ENCODE data around the gene DCC. TPM values are rescaled to one million over a fixed set of nuclear protein-coding genes. Genes with fewer than 3 reads are reported as not detected.

The DCC gene
- total and polyA plus RNA-seq, 2 donors from 2014 or later: 3.9 TPM; not detected in 1

DNA sequence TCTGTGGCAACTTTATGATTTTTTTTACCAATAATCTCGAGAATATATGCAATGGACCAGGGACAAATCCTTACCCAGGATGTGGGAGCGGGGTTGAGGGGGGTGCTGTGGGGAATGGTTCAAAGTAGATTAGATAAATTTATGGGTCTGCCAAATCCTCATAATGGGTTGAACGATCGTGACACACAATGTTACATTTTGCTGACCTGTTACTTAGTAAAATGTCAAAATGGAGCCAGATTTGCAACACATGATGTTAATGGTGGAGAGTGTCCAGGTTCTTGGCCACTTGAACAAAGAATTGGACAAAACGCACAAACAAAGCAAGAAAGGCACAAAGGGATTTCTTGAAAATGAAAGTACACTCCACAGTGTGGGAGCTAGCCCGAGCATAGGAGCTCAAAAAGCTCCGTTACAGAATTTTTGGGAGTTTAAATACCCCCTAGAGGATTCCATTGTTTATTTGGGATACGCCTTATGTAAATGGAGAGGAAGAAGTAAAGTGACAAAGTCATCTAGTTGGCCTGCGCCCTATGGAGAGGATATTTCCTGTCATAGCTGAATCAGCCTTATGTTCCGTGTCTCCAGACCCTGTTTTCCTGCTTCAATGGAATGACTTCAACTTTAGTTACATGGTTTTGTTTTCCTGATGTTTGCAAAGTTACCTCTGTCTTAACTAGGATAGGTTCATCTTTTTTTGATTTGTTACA lies 776.0 kb downstream of the DCC start:
- no peaks in the 10 kb centered on the region for H3K36me3 ChIP-seq (ENCODE audit: control insufficient read depth in 2 of 3, insufficient read depth in 3 of 3, low read length in 3 of 3)
- H3K9me3 ChIP-seq (ENCODE audit: control insufficient read depth in 2 of 3, insufficient read depth in 1 of 3, low read length in 3 of 3): no peaks in the 10 kb centered on the region
- H3K27me3 ChIP-seq (ENCODE audit: control insufficient read depth, insufficient read depth, low read length): no peaks in the 10 kb centered on the region
- H3K27ac ChIP-seq (ENCODE audit: low read depth in 2 of 2, low read length in 2 of 2): no peak overlapping the region
- H3K4me3 ChIP-seq (ENCODE audit: low read length in 3 of 3): no peak overlapping the region
- DNase-seq (peak in 1 of 5 donors; percentile 4), FAIRE-seq (no peak)
- no peaks in the 10 kb centered on the region for H3K4me1 ChIP-seq (ENCODE audit: control insufficient read depth in 2 of 3, insufficient read depth in 2 of 3, low read depth in 1 of 3, low read length in 3 of 3)
- intact Hi-C loops (cut with DNase I): no loop called here
- TF ChIP-seq, protein P1, sequence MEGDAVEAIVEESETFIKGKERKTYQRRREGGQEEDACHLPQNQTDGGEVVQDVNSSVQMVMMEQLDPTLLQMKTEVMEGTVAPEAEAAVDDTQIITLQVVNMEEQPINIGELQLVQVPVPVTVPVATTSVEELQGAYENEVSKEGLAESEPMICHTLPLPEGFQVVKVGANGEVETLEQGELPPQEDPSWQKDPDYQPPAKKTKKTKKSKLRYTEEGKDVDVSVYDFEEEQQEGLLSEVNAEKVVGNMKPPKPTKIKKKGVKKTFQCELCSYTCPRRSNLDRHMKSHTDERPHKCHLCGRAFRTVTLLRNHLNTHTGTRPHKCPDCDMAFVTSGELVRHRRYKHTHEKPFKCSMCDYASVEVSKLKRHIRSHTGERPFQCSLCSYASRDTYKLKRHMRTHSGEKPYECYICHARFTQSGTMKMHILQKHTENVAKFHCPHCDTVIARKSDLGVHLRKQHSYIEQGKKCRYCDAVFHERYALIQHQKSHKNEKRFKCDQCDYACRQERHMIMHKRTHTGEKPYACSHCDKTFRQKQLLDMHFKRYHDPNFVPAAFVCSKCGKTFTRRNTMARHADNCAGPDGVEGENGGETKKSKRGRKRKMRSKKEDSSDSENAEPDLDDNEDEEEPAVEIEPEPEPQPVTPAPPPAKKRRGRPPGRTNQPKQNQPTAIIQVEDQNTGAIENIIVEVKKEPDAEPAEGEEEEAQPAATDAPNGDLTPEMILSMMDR (IDR thresholded peaks at IDR 0.05; ENCODE audit: borderline replicate concordance, extremely low read depth, insufficient read depth): no peak
- H3K9ac ChIP-seq (ENCODE audit: low read length in 3 of 3): no peak overlapping the region

DNA sequence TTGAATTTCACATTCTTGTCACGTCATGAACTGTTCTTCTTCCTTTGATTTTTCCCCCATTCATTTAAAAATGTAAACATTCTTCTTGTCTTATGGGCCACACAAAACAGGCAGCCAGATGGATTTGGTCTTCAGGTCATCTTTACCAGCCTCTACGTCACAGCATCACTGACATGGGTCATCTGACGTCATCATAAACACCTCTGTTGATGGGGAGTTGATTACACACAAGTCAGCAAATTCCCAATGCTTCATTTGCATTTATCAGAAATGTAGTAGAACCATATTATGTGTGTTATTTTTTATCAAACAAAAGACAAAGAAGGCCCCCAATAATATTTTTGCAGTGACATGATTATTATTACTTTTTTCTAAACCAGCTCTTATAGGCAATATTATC lies 777.9 kb downstream of the DCC start:
- DNase-seq: no peak
- Histone ChIP-seq H3K27me3 (ENCODE audit: control insufficient read depth, insufficient read depth, low read length) (no peaks in the 10 kb centered on the region), H3K4me3 (ENCODE audit: low read length in 3 of 3) (no peak overlapping the region), H3K27ac (ENCODE audit: low read depth in 2 of 2, low read length in 2 of 2) (no peak overlapping the region), H3K4me1 (ENCODE audit: control insufficient read depth in 2 of 3, insufficient read depth in 2 of 3, low read depth in 1 of 3, low read length in 3 of 3) (no peaks in the 10 kb centered on the region), H3K9ac (ENCODE audit: low read length in 3 of 3) (no peak overlapping the region), H3K36me3 (ENCODE audit: control insufficient read depth in 2 of 3, insufficient read depth in 3 of 3, low read length in 3 of 3) (no peaks in the 10 kb centered on the region), H3K9me3 (ENCODE audit: control insufficient read depth in 2 of 3, insufficient read depth in 1 of 3, low read length in 3 of 3) (no peaks in the 10 kb centered on the region)
- FAIRE-seq: no peak
- intact Hi-C loops (cut with DNase I): no loop called here
- TF ChIP-seq, protein P1 (IDR thresholded peaks at IDR 0.05; ENCODE audit: borderline replicate concordance, extremely low read depth, insufficient read depth): no peak

DNA sequence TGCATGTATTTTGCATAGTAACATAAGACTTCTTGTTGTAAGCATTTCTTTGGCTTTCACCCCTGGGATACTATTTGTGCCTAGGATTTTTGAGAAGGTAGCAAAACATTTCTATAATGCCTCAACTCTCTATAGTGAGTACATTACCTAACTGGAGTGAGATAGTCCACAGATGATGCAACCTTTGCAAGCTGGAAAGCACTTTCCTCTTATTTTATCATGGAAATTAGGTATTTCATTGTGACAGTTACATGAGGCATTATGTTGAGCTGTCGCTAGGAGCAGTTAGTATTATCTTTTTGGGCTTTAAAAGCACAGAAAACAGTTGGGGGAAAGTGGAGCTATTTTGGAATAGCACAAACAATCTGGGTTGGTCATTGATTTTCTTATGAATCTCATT lies 786.2 kb downstream of the DCC start:
- Histone ChIP-seq H3K4me1 (ENCODE audit: control insufficient read depth in 2 of 3, insufficient read depth in 2 of 3, low read depth in 1 of 3, low read length in 3 of 3) (no peaks in the 10 kb centered on the region), H3K27ac (ENCODE audit: low read depth in 2 of 2, low read length in 2 of 2) (no peak overlapping the region), H3K9ac (ENCODE audit: low read length in 3 of 3) (no peak overlapping the region), H3K9me3 (ENCODE audit: control insufficient read depth in 2 of 3, insufficient read depth in 1 of 3, low read length in 3 of 3) (no peaks in the 10 kb centered on the region), H3K36me3 (ENCODE audit: control insufficient read depth in 2 of 3, insufficient read depth in 3 of 3, low read length in 3 of 3) (no peaks in the 10 kb centered on the region), H3K27me3 (ENCODE audit: control insufficient read depth, insufficient read depth, low read length) (no peaks in the 10 kb centered on the region), H3K4me3 (ENCODE audit: low read length in 3 of 3) (no peak overlapping the region)
- DNase-seq (no peak), FAIRE-seq (no peak)
- TF ChIP-seq, protein P1 (IDR thresholded peaks at IDR 0.05; ENCODE audit: borderline replicate concordance, extremely low read depth, insufficient read depth): no peak
- intact Hi-C loops (cut with DNase I): no loop called here

DNA sequence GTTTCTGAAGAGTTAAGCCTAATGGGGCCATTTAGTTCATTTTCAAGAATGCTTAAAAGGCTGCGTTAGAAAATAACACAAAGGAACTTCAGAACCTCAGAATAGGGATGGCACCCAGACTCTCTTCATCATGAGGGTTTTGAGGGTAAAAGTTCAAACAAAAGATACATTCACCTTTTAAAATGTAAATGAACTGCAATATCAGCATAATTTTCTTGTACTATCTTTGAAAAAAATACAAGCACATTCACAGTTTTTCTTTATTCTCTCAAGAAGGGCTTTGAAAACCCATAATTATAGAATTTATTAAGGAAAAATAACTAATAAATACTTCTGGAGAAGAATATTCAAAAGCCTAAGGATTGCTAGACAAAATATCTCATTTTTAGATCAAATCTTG lies 791.0 kb downstream of the DCC start:
- H3K4me1 ChIP-seq (ENCODE audit: control insufficient read depth in 2 of 3, insufficient read depth in 2 of 3, low read depth in 1 of 3, low read length in 3 of 3): no peaks in the 10 kb centered on the region
- DNase-seq (no peak), FAIRE-seq (no peak)
- no peak overlapping the region for H3K27ac ChIP-seq (ENCODE audit: low read depth in 2 of 2, low read length in 2 of 2)
- intact Hi-C loops (cut with DNase I): no loop called here
- H3K4me3 ChIP-seq (ENCODE audit: low read length in 3 of 3): no peak overlapping the region
- H3K9me3 ChIP-seq (ENCODE audit: control insufficient read depth in 2 of 3, insufficient read depth in 1 of 3, low read length in 3 of 3): no peaks in the 10 kb centered on the region
- TF ChIP-seq, protein P1 (IDR thresholded peaks at IDR 0.05; ENCODE audit: borderline replicate concordance, extremely low read depth, insufficient read depth): no peak
- H3K27me3 ChIP-seq (ENCODE audit: control insufficient read depth, insufficient read depth, low read length): no peaks in the 10 kb centered on the region
- H3K36me3 ChIP-seq (ENCODE audit: control insufficient read depth in 2 of 3, insufficient read depth in 3 of 3, low read length in 3 of 3): no peaks in the 10 kb centered on the region
- H3K9ac ChIP-seq (ENCODE audit: low read length in 3 of 3): no peak overlapping the region

All from kidney (tissue), 14 donors.